HEK293 (cell line): ENCODE data around the gene FUNDC1.

ENCODE experiments used
- BCL11A ChIP-seq: fragments of 450-650 bp; formaldehyde crosslinking; IDR thresholded peaks from 2 replicates; pipeline ENCODE4 v1.5.1; 2016; ENCODE audit warnings: low read depth, missing biosample characterization, missing genetic modification characterization
- PRDM2 ChIP-seq: fragments of 450-650 bp; formaldehyde crosslinking; IDR thresholded peaks from 2 replicates; pipeline ENCODE4 v1.5.1; 2016; ENCODE audit warnings: missing biosample characterization, missing genetic modification characterization, borderline replicate concordance
- SETDB1 ChIP-seq: IDR thresholded peaks from one replicate; pipeline ENCODE4 v1.6.1; 2017; ENCODE audit warnings: mild to moderate bottlenecking, low read length, moderate library complexity, mixed read lengths; ENCODE audit not compliant: insufficient read length
- TRIM28 ChIP-seq: IDR thresholded peaks from 2 replicates; pipeline ENCODE4 v1.6.1; 2011; ENCODE audit warnings: low read length, control low read depth, borderline replicate concordance
- ZIC2 ChIP-seq: fragments of 450-650 bp; formaldehyde crosslinking; IDR thresholded peaks from 2 replicates; pipeline ENCODE4 v1.5.1; 2016; ENCODE audit warnings: missing biosample characterization, missing genetic modification characterization
- ZNF10 ChIP-seq: fragments of 450-650 bp; formaldehyde crosslinking; IDR thresholded peaks from 2 replicates; pipeline ENCODE4 v1.5.1; 2017; ENCODE audit warnings: missing biosample characterization, missing genetic modification characterization
- ZNF112 ChIP-seq: fragments of 450-650 bp; formaldehyde crosslinking; IDR thresholded peaks from 2 replicates; pipeline ENCODE4 v1.5.0; 2017; ENCODE audit warnings: missing biosample characterization, missing genetic modification characterization
- ZNF114 ChIP-seq: fragments of 450-650 bp; formaldehyde crosslinking; IDR thresholded peaks from 2 replicates; pipeline ENCODE4 v1.5.0; 2017; ENCODE audit warnings: missing biosample characterization, missing genetic modification characterization
- ZNF148 ChIP-seq: fragments of 450-650 bp; formaldehyde crosslinking; IDR thresholded peaks from 2 replicates; pipeline ENCODE4 v1.5.0; 2017; ENCODE audit warnings: missing biosample characterization, missing genetic modification characterization, borderline replicate concordance
- ZNF18 ChIP-seq: fragments of 450-650 bp; formaldehyde crosslinking; IDR thresholded peaks from 2 replicates; pipeline ENCODE4 v1.5.1; 2016; ENCODE audit warnings: missing biosample characterization, missing genetic modification characterization
- ZNF26 ChIP-seq: fragments of 450-650 bp; formaldehyde crosslinking; IDR thresholded peaks from 2 replicates; pipeline ENCODE4 v1.5.1; 2016; ENCODE audit warnings: missing biosample characterization, missing genetic modification characterization
- ZNF292 ChIP-seq: fragments of 450-650 bp; formaldehyde crosslinking; IDR thresholded peaks from 2 replicates; pipeline ENCODE4 v1.5.1; 2016; ENCODE audit warnings: low read depth, missing biosample characterization, missing genetic modification characterization, borderline replicate concordance
- ZNF335 ChIP-seq: fragments of 450-650 bp; formaldehyde crosslinking; conservative IDR thresholded peaks from 2 replicates; pipeline ENCODE4 v1.5.1; 2016; ENCODE audit warnings: missing biosample characterization, missing genetic modification characterization
- ZNF354C ChIP-seq: fragments of 450-650 bp; formaldehyde crosslinking; IDR thresholded peaks from 2 replicates; pipeline ENCODE4 v1.5.1; 2016; ENCODE audit warnings: missing biosample characterization, missing genetic modification characterization, low read depth, borderline replicate concordance
- ZNF394 ChIP-seq: fragments of 450-650 bp; formaldehyde crosslinking; IDR thresholded peaks from 2 replicates; pipeline ENCODE4 v1.5.1; 2016; ENCODE audit warnings: missing biosample characterization, missing genetic modification characterization, mild to moderate bottlenecking, moderate library complexity, borderline replicate concordance
- ZNF426 ChIP-seq: fragments of 450-650 bp; formaldehyde crosslinking; IDR thresholded peaks from 2 replicates; pipeline ENCODE4 v1.5.1; 2017; ENCODE audit warnings: missing biosample characterization, missing genetic modification characterization, mild to moderate bottlenecking, inconsistent platforms, moderate library complexity
- ZNF548 ChIP-seq: fragments of 450-650 bp; formaldehyde crosslinking; IDR thresholded peaks from 2 replicates; pipeline ENCODE4 v1.5.1; 2016; ENCODE audit warnings: missing biosample characterization, missing genetic modification characterization
- ZNF624 ChIP-seq: fragments of 450-650 bp; formaldehyde crosslinking; IDR thresholded peaks from 2 replicates; pipeline ENCODE4 v1.5.1; 2017; ENCODE audit warnings: missing biosample characterization, missing genetic modification characterization
- ZNF701 ChIP-seq: fragments of 450-650 bp; formaldehyde crosslinking; IDR thresholded peaks from 2 replicates; pipeline ENCODE4 v1.5.1; 2016; ENCODE audit warnings: missing biosample characterization, missing genetic modification characterization
- ZNF747 ChIP-seq: fragments of 450-650 bp; formaldehyde crosslinking; IDR thresholded peaks from 2 replicates; pipeline ENCODE4 v1.5.1; 2016; ENCODE audit warnings: missing biosample characterization, missing genetic modification characterization
- ZNF768 ChIP-seq: fragments of 450-650 bp; formaldehyde crosslinking; IDR thresholded peaks from 2 replicates; pipeline ENCODE4 v1.5.1; 2018; ENCODE audit warnings: missing biosample characterization, mild to moderate bottlenecking, missing genetic modification characterization
- ZNF792 ChIP-seq: fragments of 450-650 bp; formaldehyde crosslinking; IDR thresholded peaks from 2 replicates; pipeline ENCODE4 v1.5.1; 2016; ENCODE audit warnings: missing biosample characterization, missing genetic modification characterization
- ZNF843 ChIP-seq: fragments of 450-650 bp; formaldehyde crosslinking; IDR thresholded peaks from 2 replicates; pipeline ENCODE4 v1.5.1; 2016; ENCODE audit warnings: missing biosample characterization, missing genetic modification characterization
- ZSCAN16 ChIP-seq: fragments of 450-650 bp; formaldehyde crosslinking; IDR thresholded peaks from 2 replicates; pipeline ENCODE4 v1.5.1; 2016; ENCODE audit warnings: missing biosample characterization, missing genetic modification characterization
- ZSCAN30 ChIP-seq: fragments of 450-650 bp; IDR thresholded peaks from 2 replicates; pipeline ENCODE4 v1.5.1; 2018; ENCODE audit warnings: missing biosample characterization, mild to moderate bottlenecking, missing genetic modification characterization, moderate library complexity
- TF ChIP-seq, protein P1 (sequence below): sonication (generic); formaldehyde crosslinking; IDR thresholded peaks from 2 replicates; pipeline ENCODE4 v1.8.1; 2022; ENCODE audit warnings: mild to moderate bottlenecking, moderate library complexity, missing genetic modification reagents

The FUNDC1 gene

DNA sequence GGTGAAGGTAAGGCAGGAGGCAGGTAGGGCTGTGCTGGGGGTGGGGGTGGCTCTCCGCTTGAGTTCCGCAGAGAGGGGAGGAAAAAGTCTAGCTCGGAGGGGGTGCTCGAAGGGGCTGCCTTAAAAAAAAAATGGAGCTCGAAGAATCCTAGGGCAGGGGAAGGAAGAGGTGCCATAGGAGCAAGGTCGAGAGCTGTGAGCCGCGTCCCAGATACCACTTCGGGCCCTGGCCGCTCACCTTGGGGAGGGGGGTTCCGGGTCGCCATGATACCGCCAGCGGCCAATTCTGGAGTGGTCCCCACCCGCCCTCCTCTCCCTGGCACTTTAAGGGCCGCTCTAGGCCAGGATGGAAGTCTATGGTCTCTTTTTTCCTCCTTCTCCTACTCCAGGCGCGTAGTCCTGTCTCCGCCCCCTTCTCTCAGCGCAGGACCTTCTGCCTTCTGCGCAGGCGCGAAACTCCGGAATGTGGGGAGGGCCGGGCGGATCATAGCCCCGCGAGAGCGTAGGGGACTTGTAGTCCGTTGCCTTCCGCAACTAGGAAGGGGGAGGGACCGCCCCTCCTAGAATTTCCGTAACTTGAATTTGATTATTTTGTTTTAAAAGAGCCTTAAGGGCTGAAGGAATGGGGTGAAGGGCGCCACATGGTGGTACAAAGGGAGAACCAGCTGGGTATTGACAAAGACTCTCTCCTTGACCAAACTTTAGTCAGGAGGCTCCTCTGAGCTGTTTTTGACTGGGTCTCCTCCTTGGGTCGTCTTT, at the start of gene FUNDC1 (continued):
- TF ChIP-seq PRDM2 (tag by site-specific recombination) = no peak
- TF ChIP-seq, protein P1, sequence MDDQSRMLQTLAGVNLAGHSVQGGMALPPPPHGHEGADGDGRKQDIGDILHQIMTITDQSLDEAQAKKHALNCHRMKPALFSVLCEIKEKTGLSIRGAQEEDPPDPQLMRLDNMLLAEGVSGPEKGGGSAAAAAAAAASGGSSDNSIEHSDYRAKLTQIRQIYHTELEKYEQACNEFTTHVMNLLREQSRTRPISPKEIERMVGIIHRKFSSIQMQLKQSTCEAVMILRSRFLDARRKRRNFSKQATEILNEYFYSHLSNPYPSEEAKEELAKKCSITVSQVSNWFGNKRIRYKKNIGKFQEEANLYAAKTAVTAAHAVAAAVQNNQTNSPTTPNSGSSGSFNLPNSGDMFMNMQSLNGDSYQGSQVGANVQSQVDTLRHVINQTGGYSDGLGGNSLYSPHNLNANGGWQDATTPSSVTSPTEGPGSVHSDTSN = no peak
- TF ChIP-seq ZNF768 (tag by site-specific recombination) = no peak
- TF ChIP-seq ZNF112 (tag by site-specific recombination) = no peak
- TF ChIP-seq ZNF792 (tag by site-specific recombination) = no peak
- no peak for TF ChIP-seq ZNF26 (tag by site-specific recombination)
- no peak for TF ChIP-seq ZNF18 (tag by site-specific recombination)
- TF ChIP-seq ZNF292 (tag by site-specific recombination) = no peak
- TF ChIP-seq ZNF548 (tag by site-specific recombination) = no peak
- no peak for TF ChIP-seq ZNF394 (tag by site-specific recombination)
- no peak for TF ChIP-seq ZNF10 (tag by site-specific recombination)
- no peak for TF ChIP-seq TRIM28
- no peak for TF ChIP-seq ZNF624 (tag by site-specific recombination)
- TF ChIP-seq ZNF148 = no peak
- TF ChIP-seq ZSCAN16 (tag by site-specific recombination) = no peak
- TF ChIP-seq SETDB1 = no peak
- TF ChIP-seq ZNF843 = 0 out of 2 replicates have a peak, but pooled peaks have one; percentile 16
- no peak for TF ChIP-seq BCL11A
- TF ChIP-seq ZNF114 = no peak
- TF ChIP-seq ZNF335 = peak; percentile 79
- TF ChIP-seq ZSCAN30 = peak; percentile 77
- TF ChIP-seq ZNF354C (tag by site-specific recombination) = no peak
- TF ChIP-seq ZIC2 (tag by site-specific recombination) = no peak
- TF ChIP-seq ZNF701 = no peak
- TF ChIP-seq ZNF426 (tag by site-specific recombination) = no peak
- no peak for TF ChIP-seq ZNF747 (tag by site-specific recombination)
